Measurements from ENCODE around the gene DHX57.

DHX57 gene

DNA sequence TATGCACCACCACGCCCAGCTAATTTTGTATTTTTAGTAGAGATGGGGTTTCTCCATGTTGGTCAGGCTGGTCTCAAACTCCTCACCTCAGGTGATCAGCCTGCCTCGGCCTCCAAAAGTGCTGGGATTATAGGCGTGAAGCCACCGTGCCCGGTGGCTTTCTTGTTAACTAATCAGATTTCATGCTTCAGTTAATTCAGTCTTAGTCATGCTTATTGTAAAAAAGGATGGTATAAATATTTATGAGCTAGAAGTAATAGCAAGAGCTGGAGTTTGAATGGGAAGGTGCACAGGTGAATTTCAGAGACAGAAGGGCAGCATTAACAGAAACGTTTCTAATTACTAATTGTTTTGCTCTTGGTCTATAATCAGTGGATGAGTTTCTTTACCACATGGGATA lies 87.4 kb downstream of the DHX57 start:
- DNase-seq (ENCODE audit: low spot score): no peak
- in situ Hi-C loops (cut with MboI; ENCODE audit: low pct_unique_long_range_greater_than_20kb, low sequenced_read_pairs, unreplicated experiment): no loop called here
- TF ChIP-seq, protein P1, sequence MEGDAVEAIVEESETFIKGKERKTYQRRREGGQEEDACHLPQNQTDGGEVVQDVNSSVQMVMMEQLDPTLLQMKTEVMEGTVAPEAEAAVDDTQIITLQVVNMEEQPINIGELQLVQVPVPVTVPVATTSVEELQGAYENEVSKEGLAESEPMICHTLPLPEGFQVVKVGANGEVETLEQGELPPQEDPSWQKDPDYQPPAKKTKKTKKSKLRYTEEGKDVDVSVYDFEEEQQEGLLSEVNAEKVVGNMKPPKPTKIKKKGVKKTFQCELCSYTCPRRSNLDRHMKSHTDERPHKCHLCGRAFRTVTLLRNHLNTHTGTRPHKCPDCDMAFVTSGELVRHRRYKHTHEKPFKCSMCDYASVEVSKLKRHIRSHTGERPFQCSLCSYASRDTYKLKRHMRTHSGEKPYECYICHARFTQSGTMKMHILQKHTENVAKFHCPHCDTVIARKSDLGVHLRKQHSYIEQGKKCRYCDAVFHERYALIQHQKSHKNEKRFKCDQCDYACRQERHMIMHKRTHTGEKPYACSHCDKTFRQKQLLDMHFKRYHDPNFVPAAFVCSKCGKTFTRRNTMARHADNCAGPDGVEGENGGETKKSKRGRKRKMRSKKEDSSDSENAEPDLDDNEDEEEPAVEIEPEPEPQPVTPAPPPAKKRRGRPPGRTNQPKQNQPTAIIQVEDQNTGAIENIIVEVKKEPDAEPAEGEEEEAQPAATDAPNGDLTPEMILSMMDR (IDR thresholded peaks at IDR 0.05; ENCODE audit: extremely low read depth, insufficient read depth, missing control alignments): no peak

- DNase-seq (ENCODE audit: low spot score): no peak
- TF ChIP-seq, protein P1 (IDR thresholded peaks at IDR 0.05; ENCODE audit: extremely low read depth, insufficient read depth, missing control alignments): no peak
- in situ Hi-C loops (cut with MboI; ENCODE audit: low pct_unique_long_range_greater_than_20kb, low sequenced_read_pairs, unreplicated experiment): no loop called here
Observed at GRCh38 chr2:38783586-38783985, 92.1 kb downstream of the DHX57 start.

- in situ Hi-C loops (cut with MboI; ENCODE audit: low pct_unique_long_range_greater_than_20kb, low sequenced_read_pairs, unreplicated experiment): no loop called here
- TF ChIP-seq, protein P1 (IDR thresholded peaks at IDR 0.05; ENCODE audit: extremely low read depth, insufficient read depth, missing control alignments): no peak
Observed at GRCh38 chr2:38778687-38779082, 97.0 kb downstream of the DHX57 start.

GRCh38 chr2:38776531-38776930 lies 99.2 kb downstream of the DHX57 start:
- DNase-seq (ENCODE audit: low spot score): no peak
- TF ChIP-seq, protein P1 (IDR thresholded peaks at IDR 0.05; ENCODE audit: extremely low read depth, insufficient read depth, missing control alignments): no peak
- in situ Hi-C loops (cut with MboI; ENCODE audit: low pct_unique_long_range_greater_than_20kb, low sequenced_read_pairs, unreplicated experiment): no loop called here

More at GRCh38 chr2:38778687-38779082, 97.0 kb downstream of the DHX57 start:
- DNase-seq (ENCODE audit: low spot score): no peak

GRCh38 chr2:38775921-38776225 lies 99.9 kb downstream of the DHX57 start:
- in situ Hi-C loops (cut with MboI; ENCODE audit: low pct_unique_long_range_greater_than_20kb, low sequenced_read_pairs, unreplicated experiment): no loop called here
- no peak for DNase-seq (ENCODE audit: low spot score)
- TF ChIP-seq, protein P1 (IDR thresholded peaks at IDR 0.05; ENCODE audit: extremely low read depth, insufficient read depth, missing control alignments): no peak

DNA sequence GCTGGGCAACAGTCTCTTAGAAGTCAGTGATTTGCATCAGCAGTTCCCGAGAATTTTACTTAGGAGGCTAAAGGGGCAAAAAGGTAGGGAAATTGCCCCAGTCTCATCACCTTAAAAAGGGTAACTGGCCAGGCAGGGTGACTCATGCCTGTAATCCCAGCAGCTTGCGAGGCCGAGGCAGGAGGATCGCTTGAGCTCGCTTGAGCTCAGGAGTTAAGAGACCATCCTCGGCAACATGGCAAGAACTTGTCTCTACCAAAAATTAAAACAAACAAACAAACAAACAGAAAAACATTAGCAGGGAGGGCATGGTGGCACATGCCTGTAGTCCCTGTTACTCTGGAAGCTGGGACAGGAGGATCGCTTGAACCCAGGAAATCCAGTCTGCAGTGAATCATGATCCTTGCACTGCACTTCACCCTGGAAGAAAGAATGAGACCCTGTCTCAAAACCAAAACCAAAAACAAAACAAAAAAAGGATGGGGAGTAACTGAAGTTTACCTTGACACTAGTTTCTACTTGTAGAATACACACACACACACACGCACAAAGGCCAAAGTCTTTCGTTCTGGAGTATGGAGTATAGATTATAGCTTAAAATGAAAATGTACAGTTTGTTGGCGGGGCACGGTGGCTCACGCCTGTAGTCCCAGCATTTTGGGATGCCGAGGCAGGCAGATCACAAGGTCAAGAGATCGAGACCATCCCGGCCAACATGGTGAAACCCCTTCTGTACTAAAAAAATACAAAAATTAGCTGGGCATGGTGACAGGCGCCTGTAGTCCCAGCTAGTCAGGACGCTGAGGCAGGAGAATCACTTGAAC lies 100.4 kb downstream of the DHX57 start:
- in situ Hi-C loops (cut with MboI; ENCODE audit: low pct_unique_long_range_greater_than_20kb, low sequenced_read_pairs, unreplicated experiment): no loop called here
- no peak for DNase-seq (ENCODE audit: low spot score)
- TF ChIP-seq, protein P1 (IDR thresholded peaks at IDR 0.05; ENCODE audit: extremely low read depth, insufficient read depth, missing control alignments): no peak

Measured in GM13977 (cell line).